Endodermal cell (in vitro differentiated cells): ENCODE results near the gene ASCC1. TPM values are rescaled to one million over a fixed set of nuclear protein-coding genes. Genes with fewer than 3 reads are reported as not detected.

ENCODE experiments used
- DNase-seq: peaks from one replicate; pipeline ENCODE4 v3.0.0-alpha.2; 2017
- H3K27ac ChIP-seq: 2 replicates; pipeline ENCODE4 v1.5.1; 2013; ENCODE audit warnings: mild to moderate bottlenecking, low read depth, low read length, moderate library complexity
- H3K27me3 ChIP-seq: 2 replicates; pipeline ENCODE4 v1.6.1; 2013; ENCODE audit warnings: mild to moderate bottlenecking, low read length, moderate library complexity; ENCODE audit not compliant: insufficient read depth, control insufficient read depth, poor library complexity, severe bottlenecking
- H3K36me3 ChIP-seq: 2 replicates; pipeline ENCODE4 v1.7.0; 2013; ENCODE audit warnings: mild to moderate bottlenecking, low read length, moderate library complexity; ENCODE audit not compliant: control insufficient read depth, insufficient read depth
- H3K4me1 ChIP-seq: one replicate; pipeline ENCODE4 v1.7.0; 2013; ENCODE audit warnings: low read length; ENCODE audit not compliant: control insufficient read depth, insufficient read depth
- H3K4me3 ChIP-seq: 2 replicates; pipeline ENCODE4 v1.5.1; 2013; ENCODE audit warnings: mild to moderate bottlenecking, low read length, moderate library complexity
- H3K9ac ChIP-seq: 2 replicates; pipeline ENCODE4 v1.6.1; 2013; ENCODE audit warnings: mild to moderate bottlenecking, low read length, moderate library complexity; ENCODE audit not compliant: poor library complexity, severe bottlenecking; ENCODE audit errors: extremely low read depth
- H3K9me3 ChIP-seq: 2 replicates; pipeline ENCODE4 v1.6.1; 2013; ENCODE audit warnings: mild to moderate bottlenecking, low read length, moderate library complexity; ENCODE audit not compliant: control insufficient read depth
- H3K27ac Mint-ChIP-seq: 2 replicates; pipeline ENCODE4 v1.8.0; 2020; ENCODE audit warnings: mixed read lengths
- H3K27me3 Mint-ChIP-seq: 2 replicates; pipeline ENCODE4 v1.8.0; 2021; ENCODE audit warnings: mild to moderate bottlenecking, mixed read lengths; ENCODE audit not compliant: insufficient read depth
- H3K36me3 Mint-ChIP-seq: 2 replicates; pipeline ENCODE4 v1.8.0; 2020; ENCODE audit warnings: low read depth, mixed read lengths
- H3K4me1 Mint-ChIP-seq: 2 replicates; pipeline ENCODE4 v1.8.0; 2020; ENCODE audit warnings: mixed read lengths
- H3K4me3 Mint-ChIP-seq: 2 replicates; pipeline ENCODE4 v1.8.0; 2020; ENCODE audit warnings: mild to moderate bottlenecking, moderate library complexity, mixed read lengths
- H3K9me3 Mint-ChIP-seq: 2 replicates; pipeline ENCODE4 v1.8.0; 2020; ENCODE audit warnings: mild to moderate bottlenecking, mixed read lengths
- CTCF ChIP-seq: fragments of 200-600 bp; sonication (generic); conservative IDR thresholded peaks from 2 replicates; pipeline ENCODE4 v1.5.0; 2021; ENCODE audit warnings: antibody characterized with exemption, mild to moderate bottlenecking
- WGBS, 2 experiments: methylation state at CpG; one replicate each; pipeline versions ENCODE4 v1.1.5 to v1.1.7; 2013; ENCODE audit warnings: missing lambda C conversion rate in 2 of 2, mixed read lengths in 1 of 2; ENCODE audit not compliant: insufficient coverage in 1 of 2, insufficient read length in 1 of 2; 5-methylcytosine and 5-hydroxymethylcytosine counted together
- total RNA-seq, 2 donors: library from RNA; stranded (reverse); fragmentation: NEBNext Ultra II Directional in 1 of 2; extraction: Animal tissue kit (Norgen Biotek cat#: 25700) in 1 of 2; gene quantifications; 2 replicates in 1 of 2; 3 replicates in 1 of 2; pipeline ENCODE4 v1.2.1, GENCODE V29; 2021

The ASCC1 gene
- total RNA-seq, 2 donors from 2014 or later: 29.2 to 34.0 TPM

GRCh38 chr10:72082856-72083789 is 133.0 kb downstream of the ASCC1 start:
- Histone ChIP-seq H3K27ac (no peak overlapping the region), H3K4me3 (no peak overlapping the region), H3K9ac (no peak overlapping the region), H3K9me3 (no peaks in the 10 kb centered on the region), H3K36me3 (no peaks in the 10 kb centered on the region), H3K4me1 (no peaks in the 10 kb centered on the region), H3K27me3 (peaks cover 37% of the 10 kb centered on the region)
- no peaks in the 10 kb centered on the region for H3K36me3 Mint-ChIP-seq
- H3K4me1 Mint-ChIP-seq: peaks cover 22% of the 10 kb centered on the region
- no peak overlapping the region for H3K4me3 Mint-ChIP-seq
- no peaks in the 10 kb centered on the region for H3K9me3 Mint-ChIP-seq
- WGBS, 2 experiments: 86 to 91% methylated on average over 4 to 6 of the region's 6 CpGs
- peaks cover 35% of the 10 kb centered on the region for H3K27me3 Mint-ChIP-seq
- H3K27ac Mint-ChIP-seq: no peak overlapping the region
- DNase-seq: no peak
- TF ChIP-seq CTCF: no peak

GRCh38 chr10:72081772-72082590 is 134.1 kb downstream of the ASCC1 start:
- Histone ChIP-seq H3K27me3 (peaks cover 26% of the 10 kb centered on the region), H3K27ac (no peak overlapping the region), H3K4me1 (no peaks in the 10 kb centered on the region), H3K9ac (no peak overlapping the region), H3K4me3 (no peak overlapping the region), H3K36me3 (no peaks in the 10 kb centered on the region), H3K9me3 (no peaks in the 10 kb centered on the region)
- no peak for TF ChIP-seq CTCF
- H3K4me1 Mint-ChIP-seq: peaks cover 22% of the 10 kb centered on the region
- no peaks in the 10 kb centered on the region for H3K36me3 Mint-ChIP-seq
- DNase-seq: no peak
- H3K9me3 Mint-ChIP-seq: no peaks in the 10 kb centered on the region
- H3K4me3 Mint-ChIP-seq: no peak overlapping the region
- 89 to 100% methylated on average over 5 to 14 of the region's 14 CpGs for WGBS, 2 experiments
- no peak overlapping the region for H3K27ac Mint-ChIP-seq
- peaks cover 26% of the 10 kb centered on the region for H3K27me3 Mint-ChIP-seq

- TF ChIP-seq CTCF: no peak
- H3K36me3 Mint-ChIP-seq: no peaks in the 10 kb centered on the region
- no peaks in the 10 kb centered on the region for H3K4me1 ChIP-seq
- H3K4me1 Mint-ChIP-seq: peaks cover 14% of the 10 kb centered on the region
- H3K4me3 Mint-ChIP-seq: no peak overlapping the region
- no peak overlapping the region for H3K27ac Mint-ChIP-seq
- no peak overlapping the region for H3K9ac ChIP-seq
- WGBS, 2 experiments: 91 to 95% methylated on average over 6 to 9 of the region's 9 CpGs
- peaks cover 18% of the 10 kb centered on the region for H3K27me3 ChIP-seq
- H3K36me3 ChIP-seq: no peaks in the 10 kb centered on the region
- H3K27ac ChIP-seq: no peak overlapping the region
- H3K4me3 ChIP-seq: no peak overlapping the region
- DNase-seq: no peak
- peaks cover 18% of the 10 kb centered on the region for H3K27me3 Mint-ChIP-seq
- no peaks in the 10 kb centered on the region for H3K9me3 Mint-ChIP-seq
- H3K9me3 ChIP-seq: no peaks in the 10 kb centered on the region
These were observed 134.9 kb downstream of the ASCC1 start for GRCh38 chr10:72081210-72081609.
